Measurements from ENCODE around the gene CC2D1A.

CC2D1A gene

GRCh38 chr19:13913352-13913751 is 7.4 kb downstream of the CC2D1A start:
- TF ChIP-seq TCF12 (IDR thresholded peaks at IDR 0.05; ENCODE audit: low read depth) = no peak
- TF ChIP-seq, protein P1, sequence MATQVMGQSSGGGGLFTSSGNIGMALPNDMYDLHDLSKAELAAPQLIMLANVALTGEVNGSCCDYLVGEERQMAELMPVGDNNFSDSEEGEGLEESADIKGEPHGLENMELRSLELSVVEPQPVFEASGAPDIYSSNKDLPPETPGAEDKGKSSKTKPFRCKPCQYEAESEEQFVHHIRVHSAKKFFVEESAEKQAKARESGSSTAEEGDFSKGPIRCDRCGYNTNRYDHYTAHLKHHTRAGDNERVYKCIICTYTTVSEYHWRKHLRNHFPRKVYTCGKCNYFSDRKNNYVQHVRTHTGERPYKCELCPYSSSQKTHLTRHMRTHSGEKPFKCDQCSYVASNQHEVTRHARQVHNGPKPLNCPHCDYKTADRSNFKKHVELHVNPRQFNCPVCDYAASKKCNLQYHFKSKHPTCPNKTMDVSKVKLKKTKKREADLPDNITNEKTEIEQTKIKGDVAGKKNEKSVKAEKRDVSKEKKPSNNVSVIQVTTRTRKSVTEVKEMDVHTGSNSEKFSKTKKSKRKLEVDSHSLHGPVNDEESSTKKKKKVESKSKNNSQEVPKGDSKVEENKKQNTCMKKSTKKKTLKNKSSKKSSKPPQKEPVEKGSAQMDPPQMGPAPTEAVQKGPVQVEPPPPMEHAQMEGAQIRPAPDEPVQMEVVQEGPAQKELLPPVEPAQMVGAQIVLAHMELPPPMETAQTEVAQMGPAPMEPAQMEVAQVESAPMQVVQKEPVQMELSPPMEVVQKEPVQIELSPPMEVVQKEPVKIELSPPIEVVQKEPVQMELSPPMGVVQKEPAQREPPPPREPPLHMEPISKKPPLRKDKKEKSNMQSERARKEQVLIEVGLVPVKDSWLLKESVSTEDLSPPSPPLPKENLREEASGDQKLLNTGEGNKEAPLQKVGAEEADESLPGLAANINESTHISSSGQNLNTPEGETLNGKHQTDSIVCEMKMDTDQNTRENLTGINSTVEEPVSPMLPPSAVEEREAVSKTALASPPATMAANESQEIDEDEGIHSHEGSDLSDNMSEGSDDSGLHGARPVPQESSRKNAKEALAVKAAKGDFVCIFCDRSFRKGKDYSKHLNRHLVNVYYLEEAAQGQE (IDR thresholded peaks at IDR 0.05; ENCODE audit: low read depth) = no peak
- no peak for TF ChIP-seq NFIC (IDR thresholded peaks at IDR 0.05)
- TF ChIP-seq CEBPB (IDR thresholded peaks at IDR 0.05) = no peak
- TF ChIP-seq EGR1 (IDR thresholded peaks at IDR 0.05) = no peak
- TF ChIP-seq CREB1 (IDR thresholded peaks at IDR 0.05; ENCODE audit: low read depth) = no peak
- TF ChIP-seq TAF1 (IDR thresholded peaks at IDR 0.05; ENCODE audit: low read depth) = no peak
- no peak for TF ChIP-seq EP300 (IDR thresholded peaks at IDR 0.05; ENCODE audit: borderline replicate concordance)

- TF ChIP-seq FOXM1 (IDR thresholded peaks at IDR 0.05; ENCODE audit: borderline replicate concordance, low read depth) (no peak), CEBPB (IDR thresholded peaks at IDR 0.05) (no peak), MAX (IDR thresholded peaks at IDR 0.05) (no peak)
These were observed 8.8 kb downstream of the CC2D1A start for GRCh38 chr19:13914777-13915176.

GRCh38 chr19:13917888-13918406 is 11.9 kb downstream of the CC2D1A start:
- TF ChIP-seq MAX (IDR thresholded peaks at IDR 0.05) (no peak), FOXM1 (IDR thresholded peaks at IDR 0.05; ENCODE audit: borderline replicate concordance, low read depth) (no peak), YY1 (IDR thresholded peaks at IDR 0.05; ENCODE audit: low read depth) (no peak), RAD21 (IDR thresholded peaks at IDR 0.05; ENCODE audit: low read depth) (no peak), NFIC (IDR thresholded peaks at IDR 0.05) (no peak), CEBPB (IDR thresholded peaks at IDR 0.05) (no peak), EP300 (IDR thresholded peaks at IDR 0.05; ENCODE audit: borderline replicate concordance) (no peak), TAF1 (IDR thresholded peaks at IDR 0.05; ENCODE audit: low read depth) (no peak), ZBTB7A (IDR thresholded peaks at IDR 0.05; ENCODE audit: low read depth) (no peak), EGR1 (IDR thresholded peaks at IDR 0.05) (no peak), TEAD4 (IDR thresholded peaks at IDR 0.05) (no peak), CREB1 (IDR thresholded peaks at IDR 0.05; ENCODE audit: low read depth) (no peak)
- TF ChIP-seq, protein P1 (IDR thresholded peaks at IDR 0.05; ENCODE audit: low read depth) = no peak
- TF ChIP-seq, protein P2, sequence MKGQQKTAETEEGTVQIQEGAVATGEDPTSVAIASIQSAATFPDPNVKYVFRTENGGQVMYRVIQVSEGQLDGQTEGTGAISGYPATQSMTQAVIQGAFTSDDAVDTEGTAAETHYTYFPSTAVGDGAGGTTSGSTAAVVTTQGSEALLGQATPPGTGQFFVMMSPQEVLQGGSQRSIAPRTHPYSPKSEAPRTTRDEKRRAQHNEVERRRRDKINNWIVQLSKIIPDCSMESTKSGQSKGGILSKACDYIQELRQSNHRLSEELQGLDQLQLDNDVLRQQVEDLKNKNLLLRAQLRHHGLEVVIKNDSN (IDR thresholded peaks at IDR 0.05) = no peak

DNA sequence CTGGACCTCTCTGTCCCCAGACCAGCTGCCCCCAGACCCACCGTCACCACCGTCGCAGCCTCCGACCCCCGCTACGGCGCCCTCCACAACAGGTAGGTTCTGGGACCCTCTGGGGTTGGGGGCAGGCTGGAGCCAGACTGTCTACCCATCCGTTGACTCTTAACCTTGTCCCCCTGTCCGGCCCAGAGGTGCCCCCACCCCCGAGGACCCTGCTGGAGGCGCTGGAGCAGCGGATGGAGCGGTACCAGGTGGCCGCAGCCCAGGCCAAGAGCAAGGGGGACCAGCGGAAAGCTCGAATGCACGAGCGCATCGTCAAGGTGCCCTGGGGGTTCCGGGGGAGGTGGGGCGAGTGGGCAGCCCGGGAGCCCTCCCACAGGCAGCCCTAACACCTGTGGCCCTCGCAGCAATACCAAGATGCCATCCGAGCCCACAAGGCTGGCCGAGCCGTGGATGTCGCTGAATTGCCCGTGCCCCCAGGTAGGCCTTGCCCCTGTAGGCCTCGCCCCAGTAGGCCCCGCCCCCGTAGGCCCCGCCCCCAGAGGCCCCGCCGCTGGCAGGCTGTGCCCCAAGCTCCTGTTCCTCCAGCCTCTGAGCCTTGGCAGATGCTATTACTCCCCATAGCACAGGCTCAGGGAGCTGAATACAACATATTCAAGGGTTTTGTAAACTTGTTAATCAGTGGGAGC is 12.9 kb downstream of the CC2D1A start:
- TF ChIP-seq MAX (IDR thresholded peaks at IDR 0.05) (no peak), YY1 (IDR thresholded peaks at IDR 0.05; ENCODE audit: low read depth) (no peak), EGR1 (IDR thresholded peaks at IDR 0.05) (no peak), FOXM1 (IDR thresholded peaks at IDR 0.05; ENCODE audit: borderline replicate concordance, low read depth) (no peak), TAF1 (IDR thresholded peaks at IDR 0.05; ENCODE audit: low read depth) (no peak), TCF12 (IDR thresholded peaks at IDR 0.05; ENCODE audit: low read depth) (no peak), NFIC (IDR thresholded peaks at IDR 0.05) (no peak)

- TF ChIP-seq, protein P1 (IDR thresholded peaks at IDR 0.05; ENCODE audit: low read depth) = no peak
- no peak for TF ChIP-seq MAX (IDR thresholded peaks at IDR 0.05)
- TF ChIP-seq YY1 (IDR thresholded peaks at IDR 0.05; ENCODE audit: low read depth) = no peak
- no peak for TF ChIP-seq ZBTB7A (IDR thresholded peaks at IDR 0.05; ENCODE audit: low read depth)
- TF ChIP-seq EP300 (IDR thresholded peaks at IDR 0.05; ENCODE audit: borderline replicate concordance) = no peak
These were observed 14.5 kb downstream of the CC2D1A start for GRCh38 chr19:13920524-13920923.

Data from Ishikawa (cell line).